GM18505 (cell line): ENCODE measurements around the gene MAML2.

ENCODE experiments used
- ATAC-seq: cut with Tn5 transposase; IDR thresholded peaks from one replicate; pipeline ENCODE4 v1.9.1; 2021; ENCODE audit not compliant: unreplicated experiment
- POLR2A ChIP-seq: IDR thresholded peaks from 4 replicates; pipeline ENCODE4 v1.6.1; 2011; ENCODE audit warnings: borderline replicate concordance; ENCODE audit not compliant: insufficient read depth, insufficient read length; ENCODE audit errors: extremely low read depth

Gene MAML2

DNA sequence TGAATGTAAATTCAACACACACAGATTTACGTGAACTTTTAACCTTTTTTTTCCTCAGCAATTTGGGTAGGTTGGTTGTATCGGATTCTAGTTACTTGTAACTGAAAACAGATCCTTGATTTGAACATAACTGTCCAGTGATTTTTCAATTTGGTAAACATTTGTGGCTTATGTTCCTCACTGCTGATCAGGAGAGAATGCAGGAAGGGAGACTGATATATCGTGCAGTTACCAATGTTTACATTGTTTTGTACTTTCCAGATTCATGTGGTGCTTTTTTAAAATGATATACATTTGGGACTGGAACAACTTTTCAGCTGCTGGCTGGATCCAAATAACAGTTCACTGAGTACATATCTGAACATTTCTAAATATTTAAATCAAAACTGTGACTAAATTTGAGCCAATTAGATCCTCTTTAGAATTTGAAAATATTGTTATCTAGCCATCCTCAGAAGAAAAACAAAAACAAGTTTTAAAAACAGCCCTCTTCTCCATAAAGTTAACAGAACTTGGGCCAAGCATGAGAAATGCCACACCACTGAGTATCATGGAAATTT lies 334.8 kb downstream of the MAML2 start:
- ATAC-seq: no peak
- no peak for TF ChIP-seq POLR2A

DNA sequence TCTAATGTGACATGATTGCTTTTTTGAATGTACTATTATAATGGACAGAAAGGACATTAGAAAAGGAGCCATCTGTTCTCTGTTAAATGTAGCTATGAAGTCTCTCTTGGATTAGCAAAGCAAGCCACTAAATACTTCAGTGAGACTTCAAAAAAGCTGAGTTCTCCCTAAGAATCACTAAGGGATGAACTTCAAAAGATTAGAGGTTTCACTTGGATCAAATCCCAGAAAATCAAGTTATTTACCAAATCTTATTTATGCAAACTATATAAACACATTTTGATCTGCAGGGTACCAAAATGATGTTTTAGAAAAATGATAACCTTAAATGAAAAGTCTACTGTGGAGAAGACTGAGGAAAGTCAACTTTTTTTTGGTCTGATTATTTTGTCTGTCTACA lies 337.0 kb downstream of the MAML2 start:
- TF ChIP-seq POLR2A: no peak
- no peak for ATAC-seq

DNA sequence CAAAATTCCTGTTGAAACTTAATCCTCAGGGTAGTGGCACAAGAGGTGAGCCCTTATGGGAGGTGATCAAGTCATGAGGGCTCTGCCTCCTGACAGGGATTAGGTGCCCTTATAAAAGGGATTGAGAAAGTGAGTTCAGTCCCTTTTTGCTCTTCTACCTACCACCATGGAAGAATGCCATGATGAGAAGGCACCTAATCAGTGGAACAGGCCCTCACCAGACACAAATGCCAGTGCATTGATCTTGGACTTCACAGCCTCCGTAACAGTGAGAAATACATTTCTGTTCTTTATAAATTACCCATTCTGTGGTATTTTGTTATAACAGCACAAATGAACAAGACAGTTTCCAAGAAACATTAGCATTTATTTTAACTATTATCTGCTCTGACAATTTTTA lies 338.1 kb downstream of the MAML2 start:
- no peak for TF ChIP-seq POLR2A
- no peak for ATAC-seq

DNA sequence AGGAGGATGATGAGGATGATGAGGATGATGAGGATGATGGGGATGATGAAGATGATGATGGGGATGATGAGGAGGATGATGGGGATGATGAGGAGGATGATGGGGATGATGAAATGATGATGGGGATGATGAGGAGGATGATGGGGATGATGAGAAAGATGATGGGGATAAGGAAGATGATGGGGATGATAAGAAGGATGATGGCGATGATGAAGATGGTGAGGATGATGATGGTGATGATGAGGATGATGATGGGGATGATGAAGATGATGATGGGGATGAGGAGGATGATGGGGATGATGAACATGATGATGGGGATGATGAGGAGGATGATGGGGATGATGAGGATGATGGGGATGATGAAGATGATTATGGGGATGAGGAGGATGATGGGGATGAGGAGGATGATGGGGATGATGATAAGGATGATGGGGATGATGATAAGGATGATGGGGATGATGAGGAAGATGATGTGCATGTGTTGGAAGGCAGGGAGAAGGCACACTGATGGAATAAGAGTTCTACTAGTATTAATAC lies 340.2 kb downstream of the MAML2 start:
- no peak for TF ChIP-seq POLR2A

DNA sequence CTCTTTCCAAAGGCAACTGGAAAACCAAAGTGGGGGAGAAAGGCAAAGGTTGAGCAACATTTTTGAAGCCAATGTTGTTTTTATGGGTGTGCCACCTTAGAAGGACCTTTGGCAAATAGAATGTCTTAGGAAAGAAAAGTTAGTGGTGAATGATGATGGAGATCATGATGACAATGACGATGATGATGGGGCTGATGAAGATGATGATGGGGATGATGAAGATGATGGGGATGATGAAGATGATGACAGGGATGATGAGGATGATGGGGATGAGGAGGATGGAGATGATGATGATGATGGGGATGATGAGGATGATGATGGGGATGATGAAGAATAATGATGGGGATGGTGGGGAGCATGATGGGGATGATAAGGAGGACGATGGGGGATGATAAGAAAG lies 340.7 kb downstream of the MAML2 start:
- TF ChIP-seq POLR2A: no peak
- no peak for ATAC-seq

More for the DNA sequence above, 340.2 kb downstream of the MAML2 start:
- no peak for ATAC-seq

DNA sequence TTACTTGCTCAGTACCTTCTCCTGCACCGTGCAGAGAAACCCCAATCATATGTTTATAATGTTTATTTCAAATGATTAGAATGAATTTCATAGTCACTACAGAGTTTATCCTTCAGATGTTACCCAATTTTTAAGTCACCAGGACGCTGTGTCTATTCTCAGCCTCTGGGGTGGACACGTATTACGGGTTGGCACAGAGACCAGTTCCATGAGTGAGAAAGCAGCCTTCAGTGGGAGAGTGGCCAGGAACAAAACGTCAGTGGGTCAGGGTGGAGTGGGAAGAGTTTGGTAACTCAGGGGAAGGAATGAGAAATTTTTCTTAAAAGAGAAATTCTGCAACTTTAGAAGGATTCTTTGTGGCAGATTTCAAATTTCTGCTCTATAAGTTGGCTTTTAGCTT lies 342.0 kb downstream of the MAML2 start:
- no peak for ATAC-seq
- TF ChIP-seq POLR2A: no peak

DNA sequence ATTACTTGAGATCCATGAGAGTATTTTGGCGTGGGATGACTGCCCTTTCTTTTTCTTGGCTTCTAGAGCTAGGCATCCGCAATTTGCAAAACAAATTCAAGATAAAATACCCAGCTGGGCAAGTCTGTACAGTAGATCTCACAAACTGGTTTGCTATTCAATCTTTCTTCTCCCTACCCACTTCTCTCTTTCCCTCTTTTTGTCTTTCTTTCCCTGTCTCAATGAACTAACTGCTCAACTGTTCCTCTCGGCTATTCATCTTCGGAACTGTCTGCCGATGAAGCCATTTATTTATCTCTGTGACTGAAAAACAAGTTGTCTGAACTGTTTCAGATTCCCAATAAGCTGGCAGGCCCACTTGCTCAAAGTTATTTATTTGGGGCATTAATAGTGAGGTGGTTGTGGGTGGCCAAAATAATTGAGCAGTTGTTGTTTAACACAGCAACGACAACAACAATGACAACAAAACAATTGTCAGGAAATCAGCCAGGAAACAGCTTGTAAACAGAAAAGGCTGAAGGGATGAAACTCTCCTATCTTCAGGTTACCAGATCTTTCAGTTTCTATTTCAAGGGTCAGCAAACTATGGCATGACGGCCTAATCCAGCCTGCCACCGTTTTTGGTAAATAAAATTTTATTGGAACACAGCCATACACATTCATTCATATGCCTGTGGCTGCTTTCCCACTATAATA lies 343.1 kb downstream of the MAML2 start:
- ATAC-seq: no peak
- TF ChIP-seq POLR2A: no peak

DNA sequence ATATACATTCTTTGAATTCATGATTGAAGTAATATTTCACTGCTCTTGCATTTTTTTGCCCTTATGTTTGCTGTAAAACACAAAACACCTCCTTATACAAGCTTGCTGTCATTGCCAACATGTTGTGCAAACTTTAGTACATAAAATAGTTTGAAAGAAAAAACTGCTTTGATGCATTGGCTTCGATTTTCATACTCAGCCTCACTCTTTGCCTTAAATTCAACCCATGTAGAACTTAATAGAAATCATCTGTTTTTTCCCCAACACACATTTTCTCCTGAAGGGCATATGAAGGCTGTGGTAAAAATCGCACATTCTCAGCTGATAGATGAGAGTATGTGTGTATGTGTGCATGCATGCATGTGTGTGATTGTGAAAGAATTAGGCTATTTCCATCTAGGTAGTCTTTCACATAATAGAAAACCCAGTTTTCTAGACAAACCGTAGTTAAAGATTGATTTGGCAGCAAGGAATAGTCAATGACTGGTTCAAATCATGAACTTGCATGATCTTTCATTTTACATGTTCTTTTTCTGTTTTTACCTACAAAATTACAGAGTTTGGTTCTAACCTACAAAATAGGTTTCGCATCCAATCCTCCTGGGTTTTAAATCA lies 346.3 kb downstream of the MAML2 start:
- TF ChIP-seq POLR2A: no peak
- no peak for ATAC-seq

DNA sequence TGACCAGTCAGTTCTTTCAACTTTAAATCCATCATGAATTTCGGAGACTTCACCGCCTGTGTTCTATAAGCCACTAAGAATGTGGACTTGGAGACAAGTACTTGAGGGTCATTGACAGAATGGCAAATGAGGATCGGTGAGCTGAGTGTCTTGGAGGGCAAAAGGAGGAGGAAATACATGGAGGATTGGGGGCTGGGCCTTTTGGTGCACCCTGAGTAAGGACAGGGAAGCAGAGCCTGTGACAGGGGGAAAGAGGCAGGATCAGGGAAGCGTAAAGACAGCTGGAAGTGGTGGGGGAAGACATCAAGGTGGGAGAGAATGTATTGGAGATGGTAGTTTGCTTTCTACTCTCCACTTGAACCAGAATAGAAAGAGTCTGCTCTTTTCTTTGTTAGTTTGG lies 348.7 kb downstream of the MAML2 start:
- TF ChIP-seq POLR2A: no peak

DNA sequence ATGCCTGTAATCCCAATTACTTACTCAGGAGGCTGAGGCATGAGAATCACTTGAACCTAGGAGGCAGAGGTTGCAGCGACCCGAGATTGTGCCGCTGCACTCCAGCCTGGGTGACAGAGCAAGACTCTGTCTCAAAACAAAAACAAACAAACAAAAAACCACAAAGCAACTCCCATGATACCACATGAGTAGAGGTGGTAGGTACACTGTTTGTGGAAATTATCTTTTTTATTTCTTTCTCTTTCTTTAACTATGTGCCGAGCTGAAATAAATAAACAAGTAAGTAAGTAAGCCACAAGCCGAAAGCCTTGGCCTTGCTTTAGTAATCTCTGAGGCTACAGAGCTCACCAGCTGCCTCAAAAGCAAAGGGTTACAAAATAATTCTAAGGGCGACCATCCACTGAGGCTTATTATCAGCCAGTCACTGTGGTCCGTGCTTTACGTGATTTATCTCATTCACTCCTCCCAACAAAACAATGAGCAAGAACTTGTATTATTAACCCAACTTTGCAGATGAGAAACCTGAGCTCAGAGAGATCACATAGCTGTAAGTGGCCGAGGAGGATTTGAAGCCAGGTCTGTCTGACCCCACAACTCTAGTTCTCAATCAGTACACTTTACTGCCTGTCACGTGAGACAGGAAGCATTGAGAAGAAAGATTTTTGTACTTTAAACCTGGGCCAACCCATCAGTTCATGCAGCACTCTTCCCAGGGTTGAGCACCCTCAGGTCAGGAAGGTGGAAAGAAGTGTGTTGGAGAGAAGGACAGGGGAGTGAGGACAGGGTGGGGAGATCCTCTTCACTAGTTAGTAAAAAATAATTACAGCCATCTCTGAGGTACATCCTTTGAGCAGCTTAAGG lies 349.3 kb downstream of the MAML2 start:
- no peak for ATAC-seq
- TF ChIP-seq POLR2A: no peak

More for the DNA sequence above, 348.7 kb downstream of the MAML2 start:
- ATAC-seq: no peak

DNA sequence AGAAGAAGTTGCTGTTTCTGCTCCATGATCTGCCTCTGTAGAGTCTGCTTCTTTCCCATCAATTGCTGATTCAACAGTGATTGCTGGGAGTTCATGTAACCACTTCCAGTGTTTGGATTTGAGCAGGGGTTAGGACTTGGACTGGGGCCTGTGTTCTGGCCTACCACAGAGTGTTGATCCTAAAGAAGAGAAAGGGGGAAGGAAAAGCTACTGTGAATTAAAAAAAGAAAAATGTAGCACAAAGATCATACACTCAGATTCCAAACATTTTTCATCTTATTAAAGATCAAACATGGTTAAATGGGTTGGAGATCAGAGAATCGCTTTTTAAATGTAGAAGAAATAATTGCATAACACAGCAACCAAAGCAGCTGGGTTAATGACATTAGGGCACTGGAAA lies 351.4 kb downstream of the MAML2 start:
- ATAC-seq: no peak
- no peak for TF ChIP-seq POLR2A

DNA sequence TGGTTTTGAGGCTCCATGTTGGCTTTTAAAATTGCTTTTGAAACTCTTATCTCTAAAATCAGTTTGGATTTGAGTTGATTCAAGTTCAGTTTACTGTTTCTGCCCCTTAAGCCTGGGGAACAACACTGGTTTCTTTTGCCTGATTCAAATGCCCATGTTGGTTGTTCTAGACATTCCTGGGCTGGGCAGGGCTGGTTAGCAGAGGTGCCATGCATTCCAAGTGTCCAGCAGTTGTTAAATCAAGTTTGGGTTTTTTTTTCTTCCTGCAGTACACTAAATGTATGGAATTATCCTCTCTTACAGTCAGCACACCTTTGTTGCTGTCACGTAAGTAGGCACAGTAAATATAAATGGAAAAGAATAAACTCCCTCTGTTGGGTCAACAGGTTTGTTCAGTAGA lies 351.9 kb downstream of the MAML2 start:
- no peak for TF ChIP-seq POLR2A
- no peak for ATAC-seq

DNA sequence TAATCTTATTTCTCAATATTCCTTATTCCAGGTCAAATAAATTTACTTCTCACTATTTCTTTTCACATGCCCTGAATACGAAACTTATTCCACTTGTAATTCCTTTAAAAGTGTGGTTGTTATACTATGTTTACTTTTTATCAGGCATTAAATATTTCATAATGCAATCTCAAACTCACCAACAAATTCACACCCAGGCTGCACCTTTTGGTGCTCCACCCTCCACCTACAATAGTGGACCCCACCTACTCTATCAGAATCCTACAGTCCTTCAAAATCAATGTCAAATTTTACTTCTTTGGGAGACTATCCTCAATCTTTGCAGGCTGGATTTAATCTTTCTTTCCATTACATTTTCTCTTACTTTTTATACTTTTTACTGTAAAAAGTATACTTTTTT lies 353.2 kb downstream of the MAML2 start:
- no peak for TF ChIP-seq POLR2A
- ATAC-seq: no peak
